PC-9 (cell line): ENCODE measurements around the gene PLEKHB1. TPM values are rescaled to one million over a fixed set of nuclear protein-coding genes. Genes with fewer than 3 reads are reported as not detected.
"Not testable (repeated sequence)": the region's sequence is repeated elsewhere in the genome, so short reads cannot be mapped to it uniquely, and the experiment has no call there.

Experiments used
- BruUV-seq: library from RNA; stranded (reverse); fragments of 400-500 nt; replicated peaks from 2 replicates; lab custom pipeline; 2021; lab: Mats Ljungman, UMichigan
- CTCF ChIA-PET: fragments of 300-600 bp; sonication (Branson Sonifier 250); formaldehyde crosslinking; loops from one replicate; lab custom pipeline; 2022; ENCODE audit warnings: antibody characterized with exemption; lab: Charles Lee
- POLR2A ChIA-PET: fragments of 300-600 bp; sonication (Branson Sonifier 250); formaldehyde crosslinking; loops from one replicate; lab custom pipeline; 2022; ENCODE audit warnings: antibody characterized with exemption; ENCODE audit not compliant: unreplicated experiment; lab: Charles Lee
- DNase-seq, 2 experiments: peaks; one replicate each; pipeline versions ENCODE4 v3.0.0 to v3.0.0-alpha.2; 2015 to 2022; ENCODE audit warnings: mixed read lengths in 1 of 2
- H2AFZ ChIP-seq: fragments of 200-600 bp; sonication (generic); 2 replicates; pipeline ENCODE4 v1.8.1; 2017; ENCODE audit warnings: antibody characterized with exemption
- H3F3A ChIP-seq: fragments of 200-600 bp; sonication (generic); 2 replicates; pipeline ENCODE4 v1.8.1; 2017; ENCODE audit warnings: antibody characterized with exemption, mild to moderate bottlenecking, low read depth; ENCODE audit not compliant: insufficient read depth
- H3K27ac ChIP-seq: fragments of 200-600 bp; sonication (generic); 2 replicates; pipeline ENCODE4 v1.6.1; 2016; ENCODE audit warnings: mixed run types
- H3K27me3 ChIP-seq: fragments of 200-600 bp; sonication (generic); 2 replicates; pipeline ENCODE4 v1.6.1; 2016; ENCODE audit warnings: low read depth, mixed run types; ENCODE audit not compliant: insufficient read depth
- H3K36me3 ChIP-seq: fragments of 200-600 bp; sonication (generic); 2 replicates; pipeline ENCODE4 v1.6.1; 2016; ENCODE audit warnings: low read depth, mixed run types
- H3K4me1 ChIP-seq: fragments of 200-600 bp; sonication (generic); replicated peaks from 2 replicates; pipeline ENCODE4 v1.6.1; 2016; ENCODE audit warnings: mixed run types; ENCODE audit not compliant: insufficient read depth
- H3K4me2 ChIP-seq: fragments of 200-600 bp; sonication (generic); 2 replicates; pipeline ENCODE4 v1.6.1; 2017; ENCODE audit warnings: mixed run types
- H3K4me3 ChIP-seq: fragments of 200-600 bp; sonication (generic); 2 replicates; pipeline ENCODE4 v1.6.1; 2016; ENCODE audit warnings: mixed run types
- H3K79me2 ChIP-seq: fragments of 200-600 bp; sonication (generic); 2 replicates; pipeline ENCODE4 v1.6.1; 2017; ENCODE audit warnings: low read depth, mixed run types
- H3K9me2 ChIP-seq: fragments of 200-600 bp; sonication (generic); 2 replicates; pipeline ENCODE4 v1.8.1; 2017; ENCODE audit warnings: mild to moderate bottlenecking; ENCODE audit not compliant: insufficient read depth
- H3K9me3 ChIP-seq: fragments of 200-600 bp; sonication (generic); 2 replicates; pipeline ENCODE4 v1.8.1; 2016; ENCODE audit warnings: low read depth; ENCODE audit not compliant: insufficient read depth
- H4K20me1 ChIP-seq: fragments of 200-600 bp; sonication (generic); 2 replicates; pipeline ENCODE4 v1.8.1; 2017; ENCODE audit not compliant: insufficient read depth
- EZH2 ChIP-seq: fragments of 200-600 bp; sonication (generic); IDR thresholded peaks from 2 replicates; pipeline ENCODE4 v1.8.0; 2017; ENCODE audit warnings: antibody characterized with exemption, low read depth
- intact Hi-C: fragments of 100-400 bp; cut with micrococcal nuclease; formaldehyde crosslinking; loops from one replicate; pipeline ENCODE4 v1.10.0; 2022; ENCODE audit not compliant: unreplicated experiment
- total RNA-seq: library from RNA; stranded (reverse); gene quantifications from 2 replicates; pipeline ENCODE4 v1.2.3, GENCODE V29; 2021
- TF ChIP-seq, protein P1 (sequence below): fragments of 200-600 bp; sonication (generic); conservative IDR thresholded peaks from 2 replicates; pipeline ENCODE4 v1.6.1; 2017; ENCODE audit warnings: mixed run types, antibody characterized with exemption, mild to moderate bottlenecking, moderate library complexity

PLEKHB1 gene
- total RNA-seq, 1 experiment from 2014 or later = 29.1 TPM

DNA sequence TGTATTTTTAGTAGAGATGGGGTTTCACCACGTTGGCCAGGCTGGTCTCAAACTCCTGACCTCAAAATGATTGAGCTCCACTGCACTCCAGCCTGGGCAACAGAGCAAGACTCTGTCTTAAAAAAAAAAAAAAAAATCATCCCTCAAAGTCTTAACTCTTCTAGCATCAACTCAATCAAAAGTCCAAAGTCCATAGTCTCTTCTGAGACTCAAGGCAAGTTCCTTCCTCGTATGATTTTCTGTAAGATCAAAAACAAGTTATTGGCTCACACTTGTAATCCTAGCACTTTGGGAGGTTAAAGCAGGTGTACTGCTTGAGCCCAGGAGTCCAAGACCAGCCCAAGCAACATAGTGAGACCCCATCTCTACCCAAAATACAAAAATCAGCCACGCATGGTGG lies 24.4 kb downstream of the PLEKHB1 start:
- H4K20me1 ChIP-seq = no peaks in the 10 kb centered on the region
- no peaks in the 10 kb centered on the region for H3K4me1 ChIP-seq
- BruUV-seq = no TSS peak
- no peaks in the 10 kb centered on the region for H3K9me2 ChIP-seq
- H3K79me2 ChIP-seq = no peaks in the 10 kb centered on the region
- CTCF ChIA-PET = no interaction called here
- no peak overlapping the region for H2AFZ ChIP-seq
- H3K4me3 ChIP-seq = no peak overlapping the region
- DNase-seq = peak in 1 of 2 experiments; percentile 9
- TF ChIP-seq EZH2 = no peak
- TF ChIP-seq, protein P1, sequence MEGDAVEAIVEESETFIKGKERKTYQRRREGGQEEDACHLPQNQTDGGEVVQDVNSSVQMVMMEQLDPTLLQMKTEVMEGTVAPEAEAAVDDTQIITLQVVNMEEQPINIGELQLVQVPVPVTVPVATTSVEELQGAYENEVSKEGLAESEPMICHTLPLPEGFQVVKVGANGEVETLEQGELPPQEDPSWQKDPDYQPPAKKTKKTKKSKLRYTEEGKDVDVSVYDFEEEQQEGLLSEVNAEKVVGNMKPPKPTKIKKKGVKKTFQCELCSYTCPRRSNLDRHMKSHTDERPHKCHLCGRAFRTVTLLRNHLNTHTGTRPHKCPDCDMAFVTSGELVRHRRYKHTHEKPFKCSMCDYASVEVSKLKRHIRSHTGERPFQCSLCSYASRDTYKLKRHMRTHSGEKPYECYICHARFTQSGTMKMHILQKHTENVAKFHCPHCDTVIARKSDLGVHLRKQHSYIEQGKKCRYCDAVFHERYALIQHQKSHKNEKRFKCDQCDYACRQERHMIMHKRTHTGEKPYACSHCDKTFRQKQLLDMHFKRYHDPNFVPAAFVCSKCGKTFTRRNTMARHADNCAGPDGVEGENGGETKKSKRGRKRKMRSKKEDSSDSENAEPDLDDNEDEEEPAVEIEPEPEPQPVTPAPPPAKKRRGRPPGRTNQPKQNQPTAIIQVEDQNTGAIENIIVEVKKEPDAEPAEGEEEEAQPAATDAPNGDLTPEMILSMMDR = no peak
- no peaks in the 10 kb centered on the region for H3K36me3 ChIP-seq
- H3K9me3 ChIP-seq = no peaks in the 10 kb centered on the region
- H3F3A ChIP-seq = no peaks in the 10 kb centered on the region
- POLR2A ChIA-PET = no interaction called here
- no peak overlapping the region for H3K27ac ChIP-seq
- intact Hi-C loops = no loop called here
- H3K4me2 ChIP-seq = no peak overlapping the region
- no peaks in the 10 kb centered on the region for H3K27me3 ChIP-seq

DNA sequence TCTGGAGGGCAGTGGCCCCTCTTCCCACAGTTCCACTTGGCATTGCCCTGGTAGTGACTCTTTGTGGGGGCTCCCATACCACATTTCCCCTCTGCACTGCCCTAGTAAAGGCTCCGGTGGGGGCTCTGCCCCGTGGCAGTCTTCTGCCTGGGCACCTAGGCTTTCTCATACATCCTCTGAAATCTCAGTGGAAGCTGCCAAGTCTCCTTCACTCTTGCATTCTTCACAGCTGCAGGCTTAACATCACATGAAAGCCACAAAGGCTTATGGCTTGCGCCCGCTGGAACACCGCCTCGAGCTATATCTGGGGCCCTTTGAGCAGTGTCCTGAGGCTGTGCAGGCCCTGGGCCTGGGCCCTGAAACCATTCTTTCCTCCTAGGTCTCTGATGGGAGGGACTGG lies 25.3 kb downstream of the PLEKHB1 start:
- no peak overlapping the region for H3K4me3 ChIP-seq
- H3K4me2 ChIP-seq = no peak overlapping the region
- H3K79me2 ChIP-seq = no peaks in the 10 kb centered on the region
- H3K9me3 ChIP-seq = no peaks in the 10 kb centered on the region
- 0 out of 2 replicates have a peak, but pooled peaks cover 2% of the 10 kb centered on the region for H3K36me3 ChIP-seq
- TF ChIP-seq, protein P1 = no peak
- no peak for TF ChIP-seq EZH2
- POLR2A ChIA-PET = interaction anchor here (0.6 kb wide), 1 partner anchor 113 kb away, joined by 17 read pairs; no protein-coding TSS in a partner anchor
- H4K20me1 ChIP-seq = no peaks in the 10 kb centered on the region
- H3K4me1 ChIP-seq = no peaks in the 10 kb centered on the region
- H3K27ac ChIP-seq = no peak overlapping the region
- CTCF ChIA-PET = no interaction called here
- no TSS peak for BruUV-seq
- no peaks in the 10 kb centered on the region for H3K9me2 ChIP-seq
- no peaks in the 10 kb centered on the region for H3K27me3 ChIP-seq
- intact Hi-C loops = no loop called here
- no peaks in the 10 kb centered on the region for H3F3A ChIP-seq
- no peak for DNase-seq
- H2AFZ ChIP-seq = no peak overlapping the region

GRCh38 chr11:73676552-73676951 lies 30.2 kb downstream of the PLEKHB1 start:
- H3K4me2 ChIP-seq, H3K4me1 ChIP-seq, DNase-seq, H3K9me2 ChIP-seq, H3K27me3 ChIP-seq, CTCF ChIA-PET, H3F3A ChIP-seq, H3K79me2 ChIP-seq, BruUV-seq, H3K27ac ChIP-seq, H3K4me3 ChIP-seq, H4K20me1 ChIP-seq, intact Hi-C loops, H2AFZ ChIP-seq, H3K9me3 ChIP-seq: not testable (repeated sequence)
- POLR2A ChIA-PET = interaction anchor here (0.7 kb wide), 1 partner anchor 195 kb away, joined by 11 read pairs; no protein-coding TSS in a partner anchor
- H3K36me3 ChIP-seq = peaks cover 11% of the 10 kb centered on the region; the same call in 1 of the 2 replicates

DNA sequence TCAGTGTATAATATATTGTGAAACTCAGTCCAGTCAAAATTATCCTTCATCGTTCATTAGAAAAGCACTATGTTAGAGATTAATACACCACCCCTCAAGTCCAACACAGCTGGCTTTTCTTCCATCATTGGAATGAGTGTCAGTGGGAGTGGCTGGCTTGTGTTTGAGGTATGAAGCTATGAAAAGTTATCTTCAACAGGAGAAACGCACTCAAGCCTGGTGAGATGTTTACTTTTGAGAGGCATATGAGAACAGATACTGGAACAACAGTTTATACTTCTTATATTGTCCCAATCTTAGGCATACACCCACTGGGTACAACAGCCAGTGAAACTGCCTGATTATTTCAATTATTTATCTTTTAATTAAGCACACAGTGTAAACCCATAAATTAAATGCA lies 34.3 kb downstream of the PLEKHB1 start:
- no peaks in the 10 kb centered on the region for H3K4me1 ChIP-seq
- no peak overlapping the region for H2AFZ ChIP-seq
- peaks cover 11% of the 10 kb centered on the region; the same call in 1 of the 2 replicates for H3F3A ChIP-seq
- no peak overlapping the region for H3K4me3 ChIP-seq
- BruUV-seq = no TSS peak
- H3K27ac ChIP-seq = no peak overlapping the region
- ChIA-PET CTCF (interaction anchor here (0.7 kb wide), 1 partner anchor 186 kb away, joined by 10 read pairs; no protein-coding TSS in a partner anchor), POLR2A (interaction anchor here (0.6 kb wide), 1 partner anchor 38 kb away, joined by 3 read pairs; no protein-coding TSS in a partner anchor)
- H3K9me3 ChIP-seq = no peaks in the 10 kb centered on the region
- H4K20me1 ChIP-seq = peaks cover 7% of the 10 kb centered on the region; the same call in 1 of the 2 replicates
- peaks cover 21% of the 10 kb centered on the region for H3K36me3 ChIP-seq
- TF ChIP-seq, protein P1 = no peak
- TF ChIP-seq EZH2 = no peak
- H3K79me2 ChIP-seq = no peaks in the 10 kb centered on the region
- intact Hi-C loops = loop anchor here (10.0 kb wide), 1 partner anchor 234 kb away; no protein-coding TSS in a partner anchor
- no peak overlapping the region for H3K4me2 ChIP-seq
- H3K27me3 ChIP-seq = no peaks in the 10 kb centered on the region
- DNase-seq = no peak
- H3K9me2 ChIP-seq = no peaks in the 10 kb centered on the region
